CD4-positive, alpha-beta T cell treated with Interferon gamma for 1 hour (primary cell): ENCODE data around the gene TNF.

ENCODE experiments used
- DNase-seq: peaks from one replicate; pipeline ENCODE4 v3.0.0-alpha.2; 2020

The TNF gene

DNA sequence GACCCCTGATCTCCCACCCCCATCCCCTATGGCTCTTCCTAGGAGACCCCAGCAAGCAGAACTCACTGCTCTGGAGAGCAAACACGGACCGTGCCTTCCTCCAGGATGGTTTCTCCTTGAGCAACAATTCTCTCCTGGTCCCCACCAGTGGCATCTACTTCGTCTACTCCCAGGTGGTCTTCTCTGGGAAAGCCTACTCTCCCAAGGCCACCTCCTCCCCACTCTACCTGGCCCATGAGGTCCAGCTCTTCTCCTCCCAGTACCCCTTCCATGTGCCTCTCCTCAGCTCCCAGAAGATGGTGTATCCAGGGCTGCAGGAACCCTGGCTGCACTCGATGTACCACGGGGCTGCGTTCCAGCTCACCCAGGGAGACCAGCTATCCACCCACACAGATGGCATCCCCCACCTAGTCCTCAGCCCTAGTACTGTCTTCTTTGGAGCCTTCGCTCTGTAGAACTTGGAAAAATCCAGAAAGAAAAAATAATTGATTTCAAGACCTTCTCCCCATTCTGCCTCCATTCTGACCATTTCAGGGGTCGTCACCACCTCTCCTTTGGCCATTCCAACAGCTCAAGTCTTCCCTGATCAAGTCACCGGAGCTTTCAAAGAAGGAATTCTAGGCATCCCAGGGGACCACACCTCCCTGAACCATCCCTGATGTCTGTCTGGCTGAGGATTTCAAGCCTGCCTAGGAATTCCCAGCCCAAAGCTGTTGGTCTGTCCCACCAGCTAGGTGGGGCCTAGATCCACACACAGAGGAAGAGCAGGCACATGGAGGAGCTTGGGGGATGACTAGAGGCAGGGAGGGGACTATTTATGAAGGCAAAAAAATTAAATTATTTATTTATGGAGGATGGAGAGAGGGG is 1.9 kb upstream of the TNF start:
- no peak for DNase-seq

DNA sequence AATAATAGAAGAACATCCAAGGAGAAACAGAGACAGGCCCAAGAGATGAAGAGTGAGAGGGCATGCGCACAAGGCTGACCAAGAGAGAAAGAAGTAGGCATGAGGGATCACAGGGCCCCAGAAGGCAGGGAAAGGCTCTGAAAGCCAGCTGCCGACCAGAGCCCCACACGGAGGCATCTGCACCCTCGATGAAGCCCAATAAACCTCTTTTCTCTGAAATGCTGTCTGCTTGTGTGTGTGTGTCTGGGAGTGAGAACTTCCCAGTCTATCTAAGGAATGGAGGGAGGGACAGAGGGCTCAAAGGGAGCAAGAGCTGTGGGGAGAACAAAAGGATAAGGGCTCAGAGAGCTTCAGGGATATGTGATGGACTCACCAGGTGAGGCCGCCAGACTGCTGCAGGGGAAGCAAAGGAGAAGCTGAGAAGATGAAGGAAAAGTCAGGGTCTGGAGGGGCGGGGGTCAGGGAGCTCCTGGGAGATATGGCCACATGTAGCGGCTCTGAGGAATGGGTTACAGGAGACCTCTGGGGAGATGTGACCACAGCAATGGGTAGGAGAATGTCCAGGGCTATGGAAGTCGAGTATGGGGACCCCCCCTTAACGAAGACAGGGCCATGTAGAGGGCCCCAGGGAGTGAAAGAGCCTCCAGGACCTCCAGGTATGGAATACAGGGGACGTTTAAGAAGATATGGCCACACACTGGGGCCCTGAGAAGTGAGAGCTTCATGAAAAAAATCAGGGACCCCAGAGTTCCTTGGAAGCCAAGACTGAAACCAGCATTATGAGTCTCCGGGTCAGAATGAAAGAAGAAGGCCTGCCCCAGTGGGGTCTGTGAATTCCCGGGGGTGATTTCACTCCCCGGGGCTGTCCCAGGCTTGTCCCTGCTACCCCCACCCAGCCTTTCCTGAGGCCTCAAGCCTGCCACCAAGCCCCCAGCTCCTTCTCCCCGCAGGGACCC is 981 bp upstream of the TNF start:
- DNase-seq: no peak

DNA sequence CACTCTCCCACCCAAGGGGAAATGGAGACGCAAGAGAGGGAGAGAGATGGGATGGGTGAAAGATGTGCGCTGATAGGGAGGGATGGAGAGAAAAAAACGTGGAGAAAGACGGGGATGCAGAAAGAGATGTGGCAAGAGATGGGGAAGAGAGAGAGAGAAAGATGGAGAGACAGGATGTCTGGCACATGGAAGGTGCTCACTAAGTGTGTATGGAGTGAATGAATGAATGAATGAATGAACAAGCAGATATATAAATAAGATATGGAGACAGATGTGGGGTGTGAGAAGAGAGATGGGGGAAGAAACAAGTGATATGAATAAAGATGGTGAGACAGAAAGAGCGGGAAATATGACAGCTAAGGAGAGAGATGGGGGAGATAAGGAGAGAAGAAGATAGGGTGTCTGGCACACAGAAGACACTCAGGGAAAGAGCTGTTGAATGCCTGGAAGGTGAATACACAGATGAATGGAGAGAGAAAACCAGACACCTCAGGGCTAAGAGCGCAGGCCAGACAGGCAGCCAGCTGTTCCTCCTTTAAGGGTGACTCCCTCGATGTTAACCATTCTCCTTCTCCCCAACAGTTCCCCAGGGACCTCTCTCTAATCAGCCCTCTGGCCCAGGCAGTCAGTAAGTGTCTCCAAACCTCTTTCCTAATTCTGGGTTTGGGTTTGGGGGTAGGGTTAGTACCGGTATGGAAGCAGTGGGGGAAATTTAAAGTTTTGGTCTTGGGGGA is 754 bp downstream of the TNF start:
- DNase-seq: no peak

DNA sequence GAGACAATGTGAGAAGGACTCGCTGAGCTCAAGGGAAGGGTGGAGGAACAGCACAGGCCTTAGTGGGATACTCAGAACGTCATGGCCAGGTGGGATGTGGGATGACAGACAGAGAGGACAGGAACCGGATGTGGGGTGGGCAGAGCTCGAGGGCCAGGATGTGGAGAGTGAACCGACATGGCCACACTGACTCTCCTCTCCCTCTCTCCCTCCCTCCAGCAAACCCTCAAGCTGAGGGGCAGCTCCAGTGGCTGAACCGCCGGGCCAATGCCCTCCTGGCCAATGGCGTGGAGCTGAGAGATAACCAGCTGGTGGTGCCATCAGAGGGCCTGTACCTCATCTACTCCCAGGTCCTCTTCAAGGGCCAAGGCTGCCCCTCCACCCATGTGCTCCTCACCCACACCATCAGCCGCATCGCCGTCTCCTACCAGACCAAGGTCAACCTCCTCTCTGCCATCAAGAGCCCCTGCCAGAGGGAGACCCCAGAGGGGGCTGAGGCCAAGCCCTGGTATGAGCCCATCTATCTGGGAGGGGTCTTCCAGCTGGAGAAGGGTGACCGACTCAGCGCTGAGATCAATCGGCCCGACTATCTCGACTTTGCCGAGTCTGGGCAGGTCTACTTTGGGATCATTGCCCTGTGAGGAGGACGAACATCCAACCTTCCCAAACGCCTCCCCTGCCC is 1.7 kb downstream of the TNF start:
- DNase-seq: peak; percentile 53

DNA sequence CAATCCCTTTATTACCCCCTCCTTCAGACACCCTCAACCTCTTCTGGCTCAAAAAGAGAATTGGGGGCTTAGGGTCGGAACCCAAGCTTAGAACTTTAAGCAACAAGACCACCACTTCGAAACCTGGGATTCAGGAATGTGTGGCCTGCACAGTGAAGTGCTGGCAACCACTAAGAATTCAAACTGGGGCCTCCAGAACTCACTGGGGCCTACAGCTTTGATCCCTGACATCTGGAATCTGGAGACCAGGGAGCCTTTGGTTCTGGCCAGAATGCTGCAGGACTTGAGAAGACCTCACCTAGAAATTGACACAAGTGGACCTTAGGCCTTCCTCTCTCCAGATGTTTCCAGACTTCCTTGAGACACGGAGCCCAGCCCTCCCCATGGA is 2.2 kb downstream of the TNF start:
- DNase-seq: no peak

DNA sequence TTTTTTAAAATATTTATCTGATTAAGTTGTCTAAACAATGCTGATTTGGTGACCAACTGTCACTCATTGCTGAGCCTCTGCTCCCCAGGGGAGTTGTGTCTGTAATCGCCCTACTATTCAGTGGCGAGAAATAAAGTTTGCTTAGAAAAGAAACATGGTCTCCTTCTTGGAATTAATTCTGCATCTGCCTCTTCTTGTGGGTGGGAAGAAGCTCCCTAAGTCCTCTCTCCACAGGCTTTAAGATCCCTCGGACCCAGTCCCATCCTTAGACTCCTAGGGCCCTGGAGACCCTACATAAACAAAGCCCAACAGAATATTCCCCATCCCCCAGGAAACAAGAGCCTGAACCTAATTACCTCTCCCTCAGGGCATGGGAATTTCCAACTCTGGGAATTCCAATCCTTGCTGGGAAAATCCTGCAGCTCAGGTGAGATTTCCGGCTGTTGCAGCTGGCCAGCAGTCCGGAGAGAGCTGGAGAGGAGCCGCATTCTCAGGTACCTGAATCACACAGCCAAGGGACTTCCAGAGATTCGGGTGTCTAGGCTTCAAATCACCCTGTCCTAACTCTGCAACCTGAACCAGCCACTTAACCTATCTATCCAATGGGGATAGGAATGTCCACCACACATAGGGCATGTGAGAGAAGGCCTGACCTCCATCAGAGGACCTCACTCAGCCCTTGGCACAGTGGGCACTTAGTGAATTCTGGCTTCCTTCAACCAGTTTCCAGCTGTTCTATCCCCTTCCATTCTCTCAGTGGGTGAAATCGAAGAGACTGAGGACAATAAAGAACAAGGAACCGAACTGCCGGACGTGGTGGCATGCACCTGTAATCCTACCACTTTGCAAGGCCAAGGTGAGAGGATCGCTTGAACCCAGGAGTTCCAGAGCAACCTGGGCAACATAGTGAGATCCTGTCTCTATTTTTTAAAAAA is 3.1 kb downstream of the TNF start:
- DNase-seq: no peak

DNA sequence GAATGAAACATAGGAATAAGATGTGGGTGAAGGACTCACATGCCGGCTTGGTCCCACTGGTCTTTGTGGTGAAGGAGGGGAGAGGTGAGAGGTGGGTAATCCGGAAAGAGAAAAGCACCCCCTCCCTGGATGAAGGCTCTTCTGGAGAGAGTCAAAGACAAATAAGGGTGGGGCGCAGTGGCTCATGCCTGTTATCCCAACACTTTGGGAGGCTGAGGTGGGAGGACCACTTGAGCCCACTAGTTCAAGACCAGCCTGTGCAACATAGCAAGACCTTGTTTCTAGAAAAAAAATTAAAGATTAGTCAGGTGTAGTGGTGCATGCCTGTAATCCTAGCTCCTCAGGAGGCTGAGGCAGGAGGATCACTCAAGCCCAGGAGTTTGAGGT is 3.7 kb downstream of the TNF start:
- no peak for DNase-seq

DNA sequence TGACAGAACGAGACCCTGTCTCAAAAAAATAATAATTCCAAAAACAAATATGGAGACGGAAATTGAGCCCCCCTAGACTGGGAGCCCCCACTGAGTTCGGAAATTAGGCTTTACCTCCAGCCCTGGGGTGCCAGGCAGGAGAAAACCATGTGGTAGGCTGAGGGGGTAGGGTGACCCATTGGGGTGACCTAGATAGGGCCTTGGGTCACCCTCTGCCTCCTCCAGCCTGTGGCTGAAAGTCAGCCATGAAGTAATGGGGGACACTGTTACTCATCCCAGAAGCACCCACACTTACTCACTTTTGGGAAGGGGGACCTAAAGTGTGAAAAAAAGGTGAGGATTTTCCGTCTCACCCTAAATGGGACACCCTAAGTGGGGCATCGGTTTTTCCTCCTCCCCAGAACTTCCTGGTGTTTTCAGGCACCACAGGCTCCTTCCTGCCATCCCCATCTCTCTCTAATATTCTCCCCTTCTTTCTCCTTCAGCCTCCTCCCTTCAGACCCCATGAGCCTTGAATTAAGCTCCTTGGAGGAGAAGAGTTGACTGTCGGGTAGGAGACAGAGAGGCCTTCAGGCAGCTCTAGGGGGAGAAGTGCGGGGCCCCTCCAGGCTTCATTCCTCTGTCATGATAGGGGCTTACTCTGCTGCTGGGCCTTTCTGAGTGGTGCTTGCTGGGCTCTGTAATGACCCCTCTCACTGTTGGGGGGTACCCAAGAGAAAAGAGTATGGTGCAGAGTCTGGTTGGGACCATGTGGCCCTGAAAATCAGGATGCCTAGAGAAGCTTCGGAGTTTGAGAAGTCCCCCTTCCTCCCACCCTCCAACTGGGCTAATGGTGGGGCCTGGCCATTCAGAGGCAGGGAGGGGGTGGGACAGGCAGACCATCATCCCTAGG is 4.4 kb downstream of the TNF start:
- no peak for DNase-seq

DNA sequence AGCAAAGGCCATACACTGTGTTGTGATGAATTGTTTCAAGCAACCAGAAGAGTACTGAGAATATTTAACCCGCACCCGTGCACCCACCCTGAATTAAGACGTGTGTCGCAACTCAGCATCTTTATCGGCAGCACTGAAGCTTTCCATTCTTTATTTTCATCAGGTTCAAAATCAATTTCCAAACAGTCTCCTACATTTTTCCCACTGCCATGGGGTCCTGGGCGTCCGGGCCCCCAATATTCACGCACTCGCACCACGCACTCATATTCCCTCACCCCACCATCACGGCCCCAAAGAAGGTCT is 5.0 kb downstream of the TNF start:
- no peak for DNase-seq

DNA sequence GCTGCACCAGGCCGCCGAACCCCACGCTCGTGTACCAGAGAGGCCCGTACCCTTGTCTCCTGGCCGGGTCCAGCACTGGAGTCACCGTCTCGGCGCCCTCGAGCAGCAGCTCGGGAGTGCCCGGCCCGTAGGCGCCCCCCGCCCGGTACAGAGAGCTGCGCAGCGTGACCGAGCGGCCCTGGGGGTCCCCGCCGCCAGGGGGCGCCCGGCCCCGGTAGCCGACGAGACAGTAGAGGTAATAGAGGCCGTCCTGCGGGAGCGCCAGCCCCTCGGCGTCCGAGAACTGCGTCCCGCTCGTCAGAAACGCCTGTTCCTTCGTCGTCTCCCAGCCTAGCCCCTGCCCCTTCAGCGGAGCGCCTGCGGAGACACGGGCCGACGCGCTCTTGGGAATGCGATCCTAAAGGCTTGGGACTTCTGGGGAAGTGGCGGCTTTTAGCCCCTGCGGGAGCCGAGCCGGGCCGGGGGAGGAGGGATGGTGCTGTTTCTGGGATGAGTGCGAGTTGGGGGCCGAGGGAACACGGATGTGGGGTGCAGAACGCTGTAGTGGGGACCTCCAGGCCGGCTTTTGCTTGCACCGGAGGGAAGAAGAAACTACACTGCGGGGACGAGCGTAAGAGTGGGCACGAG is 5.6 kb downstream of the TNF start:
- DNase-seq: peak; percentile 85

DNA sequence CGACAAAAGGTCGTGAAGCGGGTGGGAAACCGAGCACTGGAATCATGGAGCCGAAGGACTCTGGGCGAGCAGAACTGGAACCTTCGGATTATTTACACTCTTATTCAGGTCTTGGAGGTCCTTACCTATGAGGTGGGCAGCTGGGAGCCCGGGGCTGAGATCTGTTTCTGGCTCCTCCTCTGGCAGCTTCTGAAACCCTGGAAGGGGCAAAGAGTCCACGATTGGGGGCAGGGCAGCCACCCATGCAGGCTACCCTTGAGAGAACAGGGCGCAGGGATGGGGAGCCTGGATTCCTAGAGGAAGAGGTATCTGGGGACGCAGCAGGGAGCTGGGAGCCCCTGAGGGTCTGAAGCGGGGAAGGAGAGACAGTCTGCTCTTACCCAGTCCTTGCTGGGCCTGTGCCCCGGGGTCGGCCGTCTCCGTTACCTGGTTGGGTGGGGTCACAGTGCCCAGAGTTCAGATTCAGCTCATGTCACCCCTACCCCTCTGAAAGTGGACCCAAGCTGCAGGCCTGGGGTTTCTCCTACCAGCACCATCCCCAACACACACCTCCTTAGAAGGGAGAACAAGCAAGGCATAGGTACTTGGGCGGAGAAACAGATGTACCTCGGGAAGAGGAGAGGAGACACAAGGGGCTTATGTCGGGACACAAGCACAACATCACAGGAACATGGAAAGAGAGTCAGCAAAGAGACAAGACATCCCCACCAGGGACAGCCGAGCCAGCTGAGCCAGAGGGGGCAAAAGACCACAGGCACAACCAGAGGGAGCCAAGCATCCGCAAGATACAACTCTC is 6.3 kb downstream of the TNF start:
- DNase-seq: no peak

DNA sequence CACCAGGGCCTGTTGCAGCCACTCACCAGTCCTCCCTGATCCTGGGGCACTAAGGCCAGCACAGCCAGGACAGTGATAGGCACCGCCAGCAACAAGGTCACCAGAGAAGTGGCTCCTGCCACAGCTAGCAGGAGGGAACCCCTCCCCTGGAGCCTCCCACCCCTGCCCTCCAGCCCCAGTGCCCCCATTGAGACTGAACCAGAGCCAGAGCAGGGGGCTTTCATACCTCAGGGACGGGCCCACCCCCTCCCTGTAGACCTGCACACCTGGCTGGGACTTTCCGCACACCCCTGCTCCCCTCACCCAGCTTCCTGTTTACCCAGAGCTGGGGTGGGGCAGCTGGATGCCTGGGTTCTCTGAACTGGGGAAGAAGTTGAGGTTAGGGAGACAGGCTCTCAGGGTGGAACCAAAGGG is 6.9 kb downstream of the TNF start, which contains the start of gene LTB:
Gene LTB, minus strand, starts transcription at position 195 of the 414 bp plus-strand sequence. Its CDS starts 7 bp downstream, at position 188.
- peak; percentile 83 for DNase-seq

DNA sequence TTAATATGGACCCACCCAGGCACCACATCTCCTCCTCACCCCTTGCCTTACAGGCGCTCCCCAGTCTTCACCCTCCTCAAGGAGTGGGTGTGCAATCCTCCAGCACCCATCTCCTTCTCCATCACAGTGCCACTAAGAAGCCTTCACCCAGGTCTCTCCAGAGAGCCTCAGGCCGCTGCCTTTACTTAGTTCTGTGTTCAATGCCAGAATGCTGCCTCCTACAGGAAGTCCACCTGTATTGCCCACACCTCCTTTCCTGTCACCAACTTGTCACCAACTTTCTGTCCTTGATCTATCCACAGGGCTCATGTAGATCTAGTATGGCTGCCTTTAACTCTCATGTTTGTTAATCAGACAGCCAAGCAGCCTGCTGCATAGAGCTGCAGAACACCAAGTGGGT is 10.1 kb downstream of the TNF start:
- DNase-seq: peak; percentile 52

DNA sequence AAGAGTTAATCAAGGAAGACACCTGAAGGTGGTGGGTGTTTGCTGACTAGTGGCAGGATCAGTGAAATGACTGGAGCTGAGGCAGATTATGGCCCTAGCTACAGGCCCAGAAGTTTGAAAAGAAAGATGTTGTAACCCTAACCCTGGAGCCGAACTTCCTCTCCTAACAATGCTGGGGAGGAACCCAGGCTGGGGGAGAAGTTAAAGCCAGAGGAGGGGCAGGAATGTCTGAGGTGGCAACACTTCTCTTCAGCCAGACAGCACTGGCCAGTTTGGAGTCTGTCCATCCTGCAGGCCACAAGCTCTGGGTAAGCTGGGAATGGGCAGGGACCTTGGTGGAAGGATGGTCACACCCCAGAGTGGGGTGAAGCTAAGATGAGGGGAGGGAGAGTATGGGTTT is 10.6 kb downstream of the TNF start, which contains the start of gene LST1:
Gene LST1, plus strand, starts transcription at position 270 of the 400 bp plus-strand sequence. CDS start 1,023 bp downstream, outside the sequence.
- no peak for DNase-seq

DNA sequence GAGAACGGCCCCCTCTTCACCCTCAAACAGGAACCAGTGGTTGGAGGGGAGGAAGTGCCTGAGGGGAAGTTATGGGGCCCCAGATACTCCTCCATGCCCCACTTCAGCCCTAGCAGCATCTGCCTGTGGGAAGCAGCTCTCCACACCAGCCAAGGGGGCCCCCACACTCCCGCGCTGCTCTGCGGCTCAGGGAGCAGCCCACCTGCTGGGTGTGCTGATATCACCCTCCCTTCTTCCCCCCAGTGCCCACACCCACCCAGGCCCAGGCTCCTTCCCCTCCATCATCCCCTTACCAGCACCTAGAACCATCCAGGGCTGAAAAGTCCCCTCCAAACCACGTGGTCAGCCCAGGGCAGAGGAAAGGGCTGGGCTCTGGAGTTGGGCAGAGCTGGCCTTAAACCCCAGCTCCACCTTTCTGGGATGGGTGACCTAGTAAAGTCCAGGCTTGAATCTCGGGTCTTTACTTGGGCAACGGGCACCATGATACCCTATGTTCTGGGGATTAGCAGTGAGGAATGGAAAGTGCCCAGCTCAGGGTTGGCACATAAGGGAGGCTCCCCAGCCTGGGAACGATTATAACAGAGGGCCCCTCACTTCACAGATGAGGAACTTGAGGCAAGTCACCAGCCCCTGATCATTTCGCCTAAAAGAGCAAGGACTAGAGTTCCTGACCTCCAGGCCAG is 11.4 kb downstream of the TNF start:
- DNase-seq: peak; percentile 53

DNA sequence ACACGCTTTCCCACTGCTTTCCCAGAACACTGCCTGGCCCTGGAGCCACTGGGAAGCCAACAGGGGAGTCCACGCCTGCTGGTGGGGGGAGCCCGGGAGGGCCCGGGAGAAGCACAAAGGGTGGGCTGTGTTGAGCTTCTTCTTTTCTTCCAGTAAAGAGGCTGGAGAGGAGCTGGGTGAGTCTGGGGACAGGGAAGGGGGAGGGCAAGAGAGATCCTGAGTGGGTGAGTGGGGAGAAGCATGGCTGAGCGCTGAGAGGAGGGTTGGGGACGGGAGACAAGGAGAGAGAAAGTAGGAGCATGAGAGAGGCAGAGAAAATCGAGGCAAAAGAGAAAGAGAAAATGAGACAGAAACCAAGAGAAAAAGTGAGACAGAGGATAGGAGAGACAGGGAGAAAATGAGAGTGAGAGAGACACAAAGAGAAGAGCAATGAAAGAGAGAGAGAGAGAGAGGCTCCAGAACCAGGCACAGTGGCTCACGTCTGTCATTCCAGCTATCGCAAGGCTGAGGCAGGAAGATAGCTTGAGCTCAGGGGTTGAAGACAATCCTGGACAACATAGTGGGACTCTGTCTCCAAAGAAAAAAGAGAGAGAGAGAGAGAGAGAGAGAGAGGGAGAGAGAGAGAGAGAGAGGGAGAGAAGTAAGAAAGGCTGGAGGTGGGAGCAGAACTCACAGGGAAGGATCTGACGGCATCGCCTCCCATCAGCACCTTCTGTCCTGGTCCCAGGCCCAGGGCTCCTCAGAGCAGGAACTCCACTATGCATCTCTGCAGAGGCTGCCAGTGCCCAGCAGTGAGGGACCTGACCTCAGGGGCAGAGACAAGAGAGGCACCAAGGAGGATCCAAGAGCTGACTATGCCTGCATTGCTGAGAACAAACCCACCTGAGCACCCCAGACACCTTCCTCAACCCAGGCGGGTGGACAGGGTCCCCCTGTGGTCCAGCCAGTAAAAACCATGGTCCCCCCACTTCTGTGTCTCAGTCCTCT is 12.7 kb downstream of the TNF start:
- DNase-seq: no peak
